Measurements from ENCODE around the gene ITGAX.

ITGAX gene

DNA sequence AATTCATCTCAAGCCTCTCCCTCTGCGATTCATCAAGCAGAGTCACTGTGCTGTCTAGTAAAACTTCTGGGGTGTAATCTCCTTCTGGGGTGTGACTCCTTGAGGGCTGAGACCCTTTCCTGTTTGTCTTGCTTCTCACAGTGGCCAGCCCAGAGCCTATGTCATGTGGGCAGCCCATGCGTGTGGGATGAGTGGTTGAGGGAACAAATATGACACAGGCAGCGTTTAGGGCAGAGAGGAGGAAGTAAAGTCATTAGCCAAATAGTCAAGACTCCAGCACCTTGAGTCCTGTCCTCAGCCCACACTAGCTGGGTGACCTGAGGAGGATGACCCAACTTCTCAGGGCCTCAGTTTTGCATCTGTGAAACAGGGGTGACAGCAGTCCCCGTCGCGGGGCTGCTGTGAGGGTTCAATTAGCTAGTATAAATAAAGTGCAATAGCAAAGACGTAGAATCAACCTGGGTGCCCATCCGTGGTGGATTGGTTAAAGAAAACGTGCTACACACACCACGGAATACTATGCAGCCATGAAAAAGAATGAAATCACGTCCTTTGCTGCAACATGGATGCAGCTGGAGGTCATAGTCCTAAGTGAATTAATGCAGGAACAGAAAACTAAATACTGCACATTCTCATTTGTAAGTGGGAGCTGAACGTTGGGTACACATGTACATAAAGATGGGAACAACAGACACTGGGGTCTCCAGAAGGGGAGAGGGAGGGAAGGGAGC lies 4.5 kb upstream of the ITGAX start:
- no peak for DNase-seq

DNA sequence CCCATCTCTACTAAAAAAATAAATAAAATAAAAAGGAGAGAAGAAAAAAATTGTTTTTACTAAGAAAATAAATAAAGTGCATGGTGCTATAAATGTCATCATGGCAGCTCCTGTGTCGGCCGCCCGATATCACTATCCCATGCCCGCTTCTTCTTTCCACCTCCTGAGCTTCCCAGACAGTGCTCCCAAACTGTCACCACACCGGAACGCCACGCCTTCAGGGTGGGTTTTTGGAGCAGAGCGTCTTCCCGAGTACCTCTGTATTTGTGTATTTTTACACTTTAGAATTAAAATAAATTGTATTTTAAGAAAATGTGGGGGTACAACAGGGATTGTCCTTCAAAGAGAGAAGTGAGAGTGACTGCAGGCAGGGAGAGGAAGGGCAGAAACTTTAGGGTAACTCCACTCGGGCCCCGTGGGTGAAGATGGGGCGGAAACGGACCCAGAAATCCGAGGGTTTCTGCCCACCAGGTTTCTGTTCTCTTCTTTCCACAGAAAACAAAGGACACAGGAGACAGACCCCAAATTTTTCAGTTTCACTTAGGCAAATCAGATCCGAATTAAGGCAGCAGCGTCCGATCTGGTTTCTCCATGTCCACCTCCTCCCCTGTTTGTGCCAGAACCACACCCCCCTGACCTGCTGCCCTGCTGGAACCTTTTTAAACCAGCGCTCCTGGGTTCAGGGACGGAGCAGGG lies 3.6 kb upstream of the ITGAX start:
- no peak for DNase-seq

- DNase-seq = no peak
Measured at GRCh38 chr16:31351942-31352325, 3.0 kb upstream of the ITGAX start.

DNA sequence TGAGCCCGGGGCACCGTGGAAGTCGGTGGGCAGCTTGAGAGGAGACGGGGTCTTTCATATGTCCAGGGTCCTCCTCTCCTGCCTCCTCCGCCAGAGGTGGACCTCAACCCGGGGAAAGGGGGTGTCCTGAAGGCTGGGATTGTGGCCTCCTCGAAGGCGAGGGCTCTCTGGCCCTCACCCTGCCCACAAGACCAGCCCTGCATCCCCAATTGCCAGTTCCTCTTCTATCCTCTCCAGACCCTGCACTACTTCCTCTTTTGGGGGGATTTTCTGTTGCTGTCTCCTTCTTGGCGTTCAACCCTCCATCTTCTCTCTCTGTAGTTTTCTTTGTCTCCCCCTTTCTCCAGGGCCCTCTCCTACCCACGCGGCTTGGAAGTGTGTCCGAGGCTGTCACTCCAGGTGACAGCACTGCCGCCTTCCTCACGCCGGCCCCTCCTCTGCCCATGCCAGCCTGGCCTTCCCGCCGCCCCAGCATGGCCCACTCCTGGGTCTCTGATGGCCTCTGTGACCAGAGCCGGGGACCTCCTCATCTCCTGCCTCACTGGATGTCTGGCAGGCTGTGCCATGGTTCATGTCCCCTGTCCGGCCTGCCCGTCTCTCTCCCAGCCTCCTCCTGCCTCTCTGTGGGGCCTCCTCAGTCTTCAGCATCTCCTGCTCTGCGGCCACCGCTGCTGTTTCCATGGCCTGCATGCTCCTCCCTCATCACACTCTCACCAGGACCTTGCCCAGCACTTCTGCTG lies 2.4 kb upstream of the ITGAX start:
- DNase-seq = no peak

DNA sequence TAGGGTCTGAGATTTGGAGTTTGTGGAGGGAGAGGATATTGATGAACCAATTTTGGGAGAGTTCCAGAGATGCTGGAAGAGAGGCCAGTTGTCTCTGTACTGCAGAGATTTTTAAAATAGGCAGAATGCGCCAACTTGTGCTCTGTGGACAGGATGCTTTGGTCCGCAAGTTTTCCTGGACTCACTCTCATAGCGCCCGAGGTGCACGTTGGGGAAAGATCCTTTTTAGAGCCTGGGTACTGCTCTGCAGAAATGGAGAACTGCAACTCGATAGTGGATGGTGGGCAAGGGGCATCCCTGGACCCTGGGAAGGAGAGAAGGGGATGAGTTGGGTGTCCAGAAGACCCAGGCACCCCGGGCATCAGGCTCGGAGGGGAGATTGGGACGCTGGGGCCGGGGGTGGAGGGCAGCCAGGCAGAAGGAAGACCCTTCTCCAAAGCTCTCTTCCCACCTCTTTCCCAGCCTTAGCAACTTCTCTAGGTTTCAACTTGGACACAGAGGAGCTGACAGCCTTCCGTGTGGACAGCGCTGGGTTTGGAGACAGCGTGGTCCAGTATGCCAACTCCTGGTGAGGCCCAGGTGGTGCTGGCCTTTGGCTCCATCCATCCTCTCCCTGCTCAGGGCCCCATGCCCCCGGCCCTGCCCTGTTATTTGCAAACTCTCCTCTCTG lies 590 bp downstream of the ITGAX start:
- no peak for DNase-seq

DNA sequence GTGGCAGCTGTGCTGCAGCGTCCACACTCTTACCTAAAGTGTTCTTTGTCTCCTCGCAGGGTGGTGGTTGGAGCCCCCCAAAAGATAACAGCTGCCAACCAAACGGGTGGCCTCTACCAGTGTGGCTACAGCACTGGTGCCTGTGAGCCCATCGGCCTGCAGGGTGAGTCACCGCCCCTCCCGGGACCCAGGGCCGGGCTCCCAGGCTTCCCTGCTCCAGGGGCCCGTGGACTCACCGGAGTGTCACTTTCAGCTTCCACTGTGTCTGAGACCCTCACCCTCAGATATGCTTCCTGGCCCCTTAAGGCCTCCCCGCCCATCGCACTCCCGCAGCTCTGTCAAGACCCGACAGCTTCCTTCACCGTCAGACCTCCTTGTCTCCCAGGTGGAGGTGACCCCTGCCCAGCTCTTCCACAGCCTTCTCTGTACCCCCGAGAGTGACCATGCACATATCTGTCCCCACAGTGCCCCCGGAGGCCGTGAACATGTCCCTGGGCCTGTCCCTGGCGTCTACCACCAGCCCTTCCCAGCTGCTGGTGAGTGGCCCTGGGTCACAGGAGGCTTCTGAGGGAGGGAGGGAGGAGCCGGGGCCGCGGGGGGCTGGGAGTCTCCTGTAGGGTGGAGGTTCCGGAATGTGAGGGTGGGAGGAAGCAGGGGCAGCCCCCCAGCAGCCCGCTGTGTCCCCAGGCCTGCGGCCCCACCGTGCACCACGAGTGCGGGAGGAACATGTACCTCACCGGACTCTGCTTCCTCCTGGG lies 1.8 kb downstream of the ITGAX start:
- no peak for DNase-seq

- DNase-seq = no peak
Measured at GRCh38 chr16:31357324-31358109, 2.5 kb downstream of the ITGAX start.

DNA sequence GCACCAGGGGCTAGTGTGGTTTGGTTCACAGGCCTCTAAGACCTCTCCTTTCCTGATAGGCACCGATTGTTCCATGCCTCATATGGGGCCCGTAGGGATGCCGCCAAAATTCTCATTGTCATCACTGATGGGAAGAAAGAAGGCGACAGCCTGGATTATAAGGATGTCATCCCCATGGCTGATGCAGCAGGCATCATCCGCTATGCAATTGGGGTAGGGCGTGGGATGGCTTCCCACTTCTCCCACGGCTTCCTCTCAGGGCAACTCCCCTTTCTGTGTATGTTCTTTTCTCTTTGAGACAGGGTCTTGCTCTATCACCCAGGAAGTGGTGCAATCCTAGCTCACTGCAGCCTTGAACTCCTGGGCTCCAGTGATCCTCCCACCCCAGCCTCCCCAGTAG lies 5.3 kb downstream of the ITGAX start:
- DNase-seq = no peak

GRCh38 chr16:31361201-31362110 lies 6.5 kb downstream of the ITGAX start:
- DNase-seq = no peak

- DNase-seq = no peak
Measured at GRCh38 chr16:31362476-31363405, 7.8 kb downstream of the ITGAX start.

DNA sequence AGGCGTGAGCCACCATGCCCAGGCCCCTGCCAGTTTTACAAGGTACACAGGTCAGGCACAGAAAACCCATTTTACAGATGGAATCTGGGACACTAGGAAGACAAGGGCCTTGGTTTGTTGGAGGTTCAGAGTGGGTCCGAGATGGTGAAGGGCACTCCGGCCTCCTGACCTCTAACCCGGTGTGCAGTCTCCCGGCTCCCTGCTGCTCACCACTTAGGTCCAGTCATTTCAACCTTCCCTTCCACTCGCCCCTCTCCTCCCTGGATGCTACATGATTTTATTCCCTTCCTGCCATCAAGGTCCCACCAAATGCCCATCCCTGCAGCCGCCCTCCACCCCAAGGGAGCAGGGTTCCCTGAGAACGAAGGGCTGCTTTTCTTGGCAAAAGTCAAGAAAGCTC lies 8.7 kb downstream of the ITGAX start:
- DNase-seq = no peak

DNA sequence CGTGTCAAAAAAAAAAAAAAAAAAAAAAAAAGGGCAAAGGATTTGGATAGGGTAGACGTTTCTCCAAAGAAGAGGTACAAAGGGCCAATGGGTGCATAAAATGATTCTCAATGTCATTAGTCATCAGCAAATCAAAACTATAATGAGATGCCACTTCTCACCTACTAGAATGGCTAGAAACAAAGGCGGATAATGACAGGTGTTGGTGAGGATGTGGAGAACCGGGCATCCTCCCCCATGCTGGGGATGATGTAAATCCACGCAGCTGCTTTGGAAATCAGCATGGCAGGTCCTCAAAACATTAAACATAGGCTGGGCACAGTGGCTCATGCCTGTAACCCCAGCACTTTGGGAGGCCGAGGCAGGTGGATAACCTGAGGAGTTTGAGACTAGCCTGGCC lies 9.4 kb downstream of the ITGAX start:
- no peak for DNase-seq

DNA sequence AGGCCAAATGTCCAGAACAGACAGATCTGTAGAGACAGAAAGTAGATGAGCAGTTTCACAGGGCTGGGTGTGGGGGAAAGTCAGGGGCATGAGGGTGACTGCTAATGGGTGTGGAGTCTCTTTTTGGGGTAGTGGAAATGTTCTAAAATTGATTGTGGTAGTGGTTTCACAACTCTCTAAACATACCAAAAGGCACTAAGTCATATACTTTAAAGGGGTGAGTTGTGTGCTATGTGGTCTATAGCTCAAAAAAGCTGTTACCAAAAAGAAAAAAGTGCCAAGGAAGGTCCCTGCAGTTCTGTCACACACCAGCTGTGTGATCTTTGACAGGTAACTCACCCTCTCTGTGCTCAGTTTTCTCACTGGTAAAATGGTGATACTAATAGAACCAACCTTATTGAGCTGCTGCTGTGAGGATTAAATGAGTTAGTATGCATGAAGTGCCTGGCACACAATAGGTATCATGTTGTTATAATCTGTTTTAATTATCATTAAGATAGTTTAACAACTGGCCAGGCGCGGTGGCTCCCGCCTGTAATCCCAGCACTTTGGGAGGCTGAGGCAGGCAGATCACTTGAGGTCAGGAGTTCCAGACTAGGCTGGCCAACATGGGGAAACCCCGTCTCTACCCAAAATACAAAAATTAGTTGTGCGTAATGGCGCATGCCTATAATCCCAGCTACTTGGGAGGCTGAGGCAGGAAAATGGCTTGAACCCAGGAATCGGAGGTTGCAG lies 10.3 kb downstream of the ITGAX start:
- DNase-seq = no peak

DNA sequence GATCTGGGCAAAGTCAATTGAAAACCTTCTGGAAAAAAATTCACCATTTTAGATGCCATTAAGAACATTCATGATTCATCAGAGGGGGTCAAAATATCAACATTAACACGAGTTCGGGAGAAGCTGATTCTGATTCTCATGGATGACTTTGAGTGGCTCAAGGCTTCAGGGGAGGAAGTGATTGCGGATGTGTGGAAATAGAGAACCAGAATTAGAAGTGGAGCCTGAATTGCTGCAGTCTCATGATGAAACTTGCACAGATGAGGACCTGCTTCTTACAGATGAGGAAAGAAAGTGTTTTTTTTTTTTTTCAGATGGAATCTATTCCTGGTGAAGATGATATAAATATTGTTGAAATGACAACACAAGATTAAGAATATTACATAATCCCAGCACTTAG lies 12.9 kb downstream of the ITGAX start:
- DNase-seq = no peak

DNA sequence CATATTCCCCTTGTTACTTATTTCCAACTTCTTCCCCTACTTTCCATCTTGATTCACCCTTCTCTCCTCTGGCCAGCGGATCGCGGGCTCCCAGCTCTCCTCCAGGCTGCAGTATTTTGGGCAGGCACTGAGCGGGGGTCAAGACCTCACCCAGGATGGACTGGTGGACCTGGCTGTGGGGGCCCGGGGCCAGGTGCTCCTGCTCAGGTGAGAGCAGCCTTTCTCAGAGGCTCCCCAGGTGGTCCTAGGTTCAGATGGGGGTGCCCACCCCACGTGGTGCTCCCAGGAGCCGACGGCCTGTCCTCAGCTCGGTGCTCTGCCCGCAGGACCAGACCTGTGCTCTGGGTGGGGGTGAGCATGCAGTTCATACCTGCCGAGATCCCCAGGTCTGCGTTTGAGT lies 16.0 kb downstream of the ITGAX start:
- no peak for DNase-seq

- no peak for DNase-seq
Measured at GRCh38 chr16:31371619-31372484, 16.9 kb downstream of the ITGAX start.

GRCh38 chr16:31373235-31373634 lies 18.3 kb downstream of the ITGAX start:
- no peak for DNase-seq

DNA sequence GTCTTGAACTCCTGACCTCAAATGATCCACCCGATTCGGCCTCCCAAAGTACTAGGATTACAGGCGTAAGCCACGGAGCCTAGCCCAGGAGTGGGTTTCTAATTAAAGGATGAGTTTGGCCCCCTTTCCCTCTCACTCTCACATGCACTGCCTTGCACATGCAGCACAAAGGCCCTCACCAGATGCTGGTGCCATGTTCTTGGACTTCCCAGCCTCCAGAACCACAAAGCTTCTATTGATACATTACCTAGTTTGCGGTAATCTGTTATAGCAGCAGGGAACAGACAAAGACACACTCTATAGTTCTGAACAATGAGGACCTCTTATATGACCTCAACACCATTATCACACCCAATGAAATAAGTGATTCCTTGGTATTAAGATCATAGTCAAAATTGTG lies 20.3 kb downstream of the ITGAX start:
- no peak for DNase-seq

Data from stimulated activated CD4-positive, alpha-beta T cell treated with anti-CD3 and anti-CD28 coated beads, Interleukin-4, amount 100 ng/mL, for 1 hour (primary cell).